Dedifferentiated amniotic fluid mesenchymal stem cell (primary cell): ENCODE measurements around the gene CCNL2.
A peak's percentile ranks its signal among the peaks of the same experiment; 100 is the strongest.

Source experiments
- DNase-seq: peaks from one replicate; pipeline ENCODE4 v3.0.0-alpha.2; 2016; ENCODE audit errors: extremely low spot score

Gene CCNL2

DNA sequence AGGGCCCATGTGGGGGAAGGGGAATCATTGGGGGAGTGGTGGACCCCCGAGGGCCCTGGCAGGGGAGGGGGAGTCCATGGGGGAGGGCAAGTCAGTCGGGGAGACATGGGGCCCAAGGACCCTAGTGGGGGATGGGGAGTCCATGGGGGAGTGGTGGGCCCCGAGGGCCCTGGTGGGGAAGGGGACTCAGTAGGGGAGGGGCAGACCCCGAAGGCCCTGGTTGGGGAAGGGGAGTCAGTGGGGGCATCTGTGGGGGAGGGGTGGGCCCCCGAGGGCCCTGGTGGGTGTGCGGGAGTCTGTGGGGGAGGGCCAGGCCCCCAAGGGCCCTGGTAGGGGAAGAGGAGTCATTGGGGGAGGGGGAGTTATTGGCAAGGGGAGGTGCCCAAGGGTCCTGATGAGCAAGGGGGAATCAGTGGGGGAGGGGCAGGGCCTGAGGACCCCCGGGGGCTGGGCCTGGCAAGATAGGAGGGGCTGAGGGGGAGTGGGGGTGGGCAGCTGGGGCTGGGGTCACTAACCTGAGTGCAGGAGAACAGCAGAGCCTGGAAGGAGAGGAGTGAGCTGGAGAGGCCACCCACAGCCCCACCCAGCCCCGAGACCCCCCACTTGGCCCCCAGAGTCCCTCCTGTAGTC lies 42.9 kb downstream of the CCNL2 start:
- no peak for DNase-seq

- no peak for DNase-seq
These were observed 43.7 kb downstream of the CCNL2 start for GRCh38 chr1:1355416-1355815.

DNA sequence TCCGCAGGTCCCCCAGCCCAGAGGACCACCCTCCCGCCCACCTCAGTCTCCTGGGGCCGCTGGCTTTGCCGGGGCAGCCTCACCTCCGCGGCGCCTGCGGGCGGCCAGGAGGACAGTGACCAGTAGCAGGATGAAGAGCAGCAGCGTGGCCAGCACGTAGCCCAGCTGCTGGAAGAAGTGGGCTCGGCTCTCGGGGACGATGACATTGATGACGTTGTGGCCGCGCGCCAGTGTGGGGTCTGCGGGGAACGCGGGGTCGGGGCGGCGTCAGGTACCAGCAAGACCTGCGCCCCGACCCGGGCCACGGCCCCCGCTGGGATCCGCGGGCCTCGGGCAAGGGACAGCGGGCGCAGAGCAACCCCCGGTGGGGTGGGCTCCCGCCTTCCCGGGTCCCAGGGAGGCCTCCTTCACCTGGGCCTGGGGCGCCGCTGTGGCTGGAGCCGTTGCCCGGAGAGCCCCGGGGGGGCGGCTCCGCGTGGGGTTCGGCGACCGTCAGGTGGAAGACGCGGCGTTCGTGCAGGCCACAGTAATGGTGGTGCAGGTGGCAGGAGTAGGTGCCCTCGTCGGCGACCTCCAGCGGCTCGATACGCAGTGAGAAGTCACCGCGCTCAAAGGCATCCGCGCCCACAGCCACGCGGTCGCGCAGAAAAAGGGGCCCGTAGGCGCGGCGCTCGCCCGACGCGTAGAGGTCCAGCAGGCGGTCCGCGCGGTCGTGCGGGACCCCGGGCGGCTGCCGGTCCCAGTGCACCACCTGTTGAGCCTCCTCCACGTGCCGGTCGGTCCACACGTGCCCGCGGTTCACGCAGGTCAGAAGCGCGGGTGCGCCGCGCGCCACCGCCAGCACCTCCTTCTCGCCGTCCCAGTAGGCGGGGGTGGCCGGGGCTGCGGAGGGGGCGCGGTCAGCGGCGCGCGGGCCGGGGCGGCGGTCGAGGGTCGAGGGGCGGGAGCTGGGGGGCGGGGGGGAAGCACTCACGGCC lies 44.6 kb downstream of the CCNL2 start:
- DNase-seq = no peak

DNA sequence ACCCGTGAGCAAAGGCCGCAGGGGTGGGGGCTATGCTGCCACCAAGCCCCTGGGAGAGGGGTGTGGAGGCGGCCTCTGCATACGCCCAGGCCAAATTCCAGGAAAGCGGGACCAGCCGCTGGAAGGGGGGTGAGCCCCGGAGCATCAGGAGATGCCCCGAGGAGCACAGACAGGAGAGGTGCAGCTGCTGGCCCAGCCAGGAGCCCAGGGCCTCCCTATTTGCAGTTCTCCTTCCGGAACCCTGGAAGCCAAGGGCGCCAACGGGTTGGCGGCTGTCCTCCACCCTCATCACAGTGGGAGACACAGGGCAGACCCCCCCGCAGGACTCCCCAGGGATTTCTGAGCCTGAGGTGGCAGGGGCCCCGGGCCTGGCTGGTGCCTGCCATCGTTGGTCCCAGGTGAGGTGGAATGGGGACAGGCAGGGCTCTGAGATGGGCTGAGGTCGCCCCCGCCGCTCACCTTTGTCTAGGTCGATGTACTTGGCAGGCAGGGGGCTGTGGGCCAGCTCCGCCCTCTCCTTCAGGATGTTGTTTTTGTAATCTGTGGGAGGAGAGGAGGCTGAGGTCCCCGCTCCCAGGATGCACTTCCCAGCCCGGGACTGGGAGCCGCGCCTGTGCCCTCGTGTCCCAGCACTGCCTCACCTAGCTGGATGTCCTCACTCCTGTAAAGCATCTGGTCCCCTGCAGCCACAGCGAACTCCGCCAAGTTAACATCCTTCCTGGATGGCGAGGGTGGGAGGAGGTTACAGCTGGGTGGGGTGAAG lies 45.6 kb downstream of the CCNL2 start:
- no peak for DNase-seq

- no peak for DNase-seq
These were observed 46.2 kb downstream of the CCNL2 start for GRCh38 chr1:1352786-1353388.

DNA sequence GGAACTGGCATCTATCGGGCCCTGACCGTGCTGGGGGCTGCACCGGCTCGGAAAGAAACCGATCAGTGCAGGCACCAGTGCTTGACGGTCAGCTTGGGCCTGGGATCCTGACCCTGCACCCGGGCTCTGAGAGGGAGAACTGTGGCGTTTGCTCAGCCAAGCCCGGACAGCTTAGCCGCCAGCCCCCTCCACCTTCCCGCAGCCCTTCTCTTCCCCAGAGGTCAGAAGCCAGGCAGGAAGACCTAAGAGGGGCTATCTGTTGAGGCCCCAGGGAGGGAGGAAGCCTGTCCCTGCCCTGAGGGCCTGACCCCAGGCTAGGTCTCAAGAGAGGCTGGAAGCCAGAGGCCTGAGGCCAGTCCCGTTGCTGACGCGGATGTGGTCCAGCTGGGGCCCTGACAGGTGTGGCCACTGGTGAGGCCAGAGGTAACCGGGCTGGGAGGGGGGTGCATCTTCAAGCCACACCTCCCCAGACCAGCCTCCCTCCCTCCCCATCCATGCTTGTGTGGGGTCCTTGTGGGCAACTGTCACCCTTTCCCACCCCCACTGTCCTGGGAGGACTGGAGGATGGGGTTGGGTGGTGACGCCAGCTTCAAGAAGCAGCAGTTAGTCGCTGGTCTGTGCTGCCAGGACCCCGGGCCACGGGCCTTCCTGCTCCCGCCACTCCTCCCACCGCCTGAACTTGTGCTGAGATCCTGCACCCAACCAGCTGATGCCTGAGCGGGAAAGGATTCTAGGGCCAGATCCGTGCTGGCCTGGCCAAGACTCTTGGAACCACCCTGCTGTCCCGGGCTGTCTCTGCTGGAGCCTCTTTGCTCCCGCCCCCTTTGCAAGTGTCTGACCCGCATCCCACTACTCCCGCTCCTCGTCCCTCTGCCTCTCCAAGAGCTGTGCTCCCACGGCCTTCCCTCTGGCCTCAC lies 47.4 kb downstream of the CCNL2 start:
- DNase-seq = no peak

DNA sequence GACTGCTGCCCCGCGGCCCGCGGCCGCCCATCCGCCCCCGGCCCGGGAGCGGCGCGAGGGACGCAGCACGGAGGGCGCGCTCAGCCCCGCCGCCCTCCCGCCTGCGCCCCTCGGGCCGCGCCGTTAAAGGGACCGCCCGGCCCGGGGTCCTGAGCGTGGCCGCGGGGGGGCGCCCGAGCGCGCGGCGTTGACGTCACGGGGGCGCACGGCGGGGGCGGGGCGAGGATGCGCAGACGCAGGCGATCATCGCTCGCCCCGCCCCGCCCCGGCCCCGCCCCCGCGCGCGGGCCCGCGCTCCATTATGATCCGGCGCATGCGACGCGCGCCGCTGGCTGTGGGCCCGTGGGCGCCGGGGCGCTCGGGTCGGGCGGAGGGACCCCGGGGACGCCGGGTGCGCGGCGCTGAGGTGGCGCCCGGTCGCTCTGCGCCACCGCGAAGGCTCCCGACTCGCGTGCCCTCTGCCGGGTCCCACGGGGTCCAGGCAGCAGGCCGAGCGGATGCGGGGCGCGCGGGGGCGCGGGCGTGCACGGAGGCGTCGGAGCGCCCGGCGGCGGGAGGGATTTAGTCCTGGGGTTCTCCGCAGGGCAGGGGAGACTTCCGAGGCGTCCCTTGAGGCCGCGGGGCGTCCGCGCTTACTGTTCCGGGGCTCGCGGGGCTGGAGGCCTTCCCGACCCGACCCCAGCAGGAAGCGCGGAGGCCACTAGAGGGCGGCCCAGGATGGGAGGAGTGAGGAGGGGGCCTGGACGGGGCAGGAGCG lies 49.7 kb downstream of the CCNL2 start, which contains the start of gene DVL1:
TSS of gene DVL1 (minus strand) at position 163 of the 757 bp plus-strand sequence. CDS start 353 bp downstream, outside the sequence.
- peak; percentile 44 for DNase-seq

GRCh38 chr1:1348420-1349255 lies 50.5 kb downstream of the CCNL2 start:
- DNase-seq = no peak

DNA sequence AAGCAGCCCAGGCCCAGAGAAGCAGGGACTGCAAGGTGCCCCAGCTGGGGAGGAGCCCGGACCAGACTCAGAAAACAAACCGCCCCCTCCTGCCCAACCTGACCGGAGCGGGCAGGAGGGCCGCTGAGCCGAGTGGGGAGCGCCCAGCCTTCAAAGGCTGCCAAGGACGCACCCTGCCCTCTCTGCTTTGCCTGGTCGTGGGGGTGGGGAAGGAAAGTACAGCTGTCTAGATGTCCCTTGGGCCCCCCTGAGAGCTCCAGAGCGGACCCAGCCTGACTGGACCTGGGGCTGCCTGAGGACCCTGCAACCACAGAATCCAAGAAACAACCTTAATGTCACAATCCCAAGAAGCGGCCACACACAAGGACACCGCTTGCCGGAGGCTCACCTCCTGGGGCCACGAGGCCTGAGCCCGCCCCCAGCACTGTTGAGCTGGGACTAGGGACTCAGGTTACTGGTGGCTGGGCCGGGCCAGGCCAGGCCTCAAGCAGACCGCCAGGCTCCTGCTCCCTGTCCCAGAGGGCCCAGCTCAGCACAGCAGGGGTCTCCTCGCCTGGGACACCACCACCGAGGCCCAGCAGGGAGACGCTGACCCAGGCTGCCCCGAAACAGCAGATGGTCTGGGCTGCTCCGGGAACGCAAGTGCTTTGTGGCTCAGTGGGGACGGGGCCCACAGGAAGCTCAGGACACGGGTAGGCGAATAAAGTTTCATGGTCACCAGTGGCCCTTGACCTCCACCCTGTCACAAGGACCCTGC lies 51.3 kb downstream of the CCNL2 start:
- no peak for DNase-seq

GRCh38 chr1:1347026-1347595 lies 52.0 kb downstream of the CCNL2 start:
- no peak for DNase-seq

DNA sequence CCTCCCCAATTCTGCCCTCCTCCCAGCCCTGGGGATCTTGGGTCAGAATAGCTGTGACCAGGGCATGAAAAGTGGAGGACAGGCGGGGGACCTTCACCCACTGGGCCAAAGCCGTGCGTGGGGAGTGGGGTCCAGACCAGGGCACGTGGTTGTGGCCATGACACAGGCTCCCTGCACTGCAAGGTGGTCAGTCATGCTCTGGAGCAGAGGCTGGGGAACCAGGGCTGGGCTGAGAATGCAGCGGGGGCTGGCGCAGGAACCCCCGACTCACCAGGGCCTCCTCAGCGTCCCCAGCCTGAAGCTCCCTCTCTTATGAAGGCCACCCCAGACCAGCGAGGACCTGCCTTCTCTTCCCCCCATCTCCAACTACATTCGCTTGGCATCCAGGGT lies 52.6 kb downstream of the CCNL2 start:
- no peak for DNase-seq

DNA sequence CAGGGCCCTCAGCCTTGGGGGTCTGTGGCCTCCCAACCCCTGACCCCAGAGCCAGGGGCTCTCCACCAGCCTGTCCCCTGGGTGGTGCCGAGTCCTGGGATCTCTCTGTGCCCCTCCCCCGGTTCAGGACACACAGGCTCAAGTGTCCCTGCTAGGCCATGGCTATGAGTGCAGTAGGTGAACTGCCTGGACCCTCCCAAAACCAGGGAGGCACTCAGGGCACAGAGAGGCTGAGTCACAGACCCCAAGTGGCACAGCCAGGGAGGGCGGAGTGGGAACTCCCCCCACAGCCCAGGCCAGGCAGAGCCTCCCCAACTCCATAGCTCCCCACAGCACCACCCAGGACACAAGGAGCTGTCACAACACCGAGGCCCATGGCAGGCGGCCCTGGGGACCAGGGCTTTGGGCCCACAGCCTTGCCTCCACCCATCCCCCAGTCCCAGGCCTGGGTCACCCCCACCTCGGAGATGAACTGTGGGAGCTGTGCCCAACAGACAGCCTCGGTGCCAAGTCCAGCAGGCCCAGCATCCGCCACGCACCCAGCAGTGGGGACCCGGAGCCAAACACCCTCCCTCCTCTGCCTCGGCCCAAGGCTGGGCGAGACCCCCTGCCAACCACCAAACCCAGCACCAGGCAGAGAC lies 53.2 kb downstream of the CCNL2 start:
- DNase-seq = no peak

GRCh38 chr1:1345384-1345783 lies 53.8 kb downstream of the CCNL2 start:
- DNase-seq = no peak

GRCh38 chr1:1344655-1345361 lies 54.3 kb downstream of the CCNL2 start:
- no peak for DNase-seq

GRCh38 chr1:1343811-1344421 lies 55.2 kb downstream of the CCNL2 start:
- DNase-seq = no peak

DNA sequence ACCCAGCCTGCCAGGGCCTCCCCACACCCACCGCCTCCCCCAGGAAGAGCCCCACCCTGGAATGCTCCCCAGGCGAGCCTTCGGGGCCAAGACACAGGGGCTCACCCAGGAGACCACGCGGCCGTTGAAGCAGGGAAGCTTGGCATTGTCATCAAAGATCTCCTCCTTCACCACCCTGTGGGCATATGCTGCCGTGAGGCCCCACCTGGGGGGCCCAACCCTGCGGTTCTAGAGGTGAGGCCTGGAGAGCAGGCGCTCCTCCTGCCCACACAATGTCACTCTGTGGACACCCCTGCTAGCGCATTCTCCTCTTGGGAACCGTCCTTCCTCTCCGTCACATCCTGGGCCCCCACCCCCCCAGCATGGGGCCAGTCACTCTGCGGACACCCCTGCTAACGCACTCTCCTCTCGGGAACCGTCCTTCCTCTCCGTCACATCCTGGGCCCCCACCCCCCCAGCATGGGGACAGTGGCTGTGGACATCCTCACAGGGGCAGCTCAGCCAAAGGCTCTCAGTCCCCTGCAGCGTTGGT lies 56.5 kb downstream of the CCNL2 start:
- no peak for DNase-seq
